Left lobe of liver (tissue), 2 donors: ENCODE measurements around the gene AVPI1. TPM values are rescaled to one million over a fixed set of nuclear protein-coding genes. Genes with fewer than 3 reads are reported as not detected.

Source experiments
- ATAC-seq: fragments of 200-7000 bp; cut with Tn5 transposase; one replicate; pipeline ENCODE4 v1.9.1; 2020; ENCODE audit warnings: mild to moderate bottlenecking, moderate library complexity
- DNase-seq: peaks from one replicate; pipeline ENCODE4 v3.0.0-alpha.2; 2020; ENCODE audit warnings: low spot score
- total RNA-seq: library from RNA; stranded (reverse); gene quantifications from one replicate; pipeline ENCODE4 v1.2.1, GENCODE V29; 2021
- donor health status: DM: no; HTN: no; CAD: no; lungs with moderate emphysema.
- donor health status: DM: no; HTN: yes; CAD: no.

Gene AVPI1
- 26.4 TPM for total RNA-seq

DNA sequence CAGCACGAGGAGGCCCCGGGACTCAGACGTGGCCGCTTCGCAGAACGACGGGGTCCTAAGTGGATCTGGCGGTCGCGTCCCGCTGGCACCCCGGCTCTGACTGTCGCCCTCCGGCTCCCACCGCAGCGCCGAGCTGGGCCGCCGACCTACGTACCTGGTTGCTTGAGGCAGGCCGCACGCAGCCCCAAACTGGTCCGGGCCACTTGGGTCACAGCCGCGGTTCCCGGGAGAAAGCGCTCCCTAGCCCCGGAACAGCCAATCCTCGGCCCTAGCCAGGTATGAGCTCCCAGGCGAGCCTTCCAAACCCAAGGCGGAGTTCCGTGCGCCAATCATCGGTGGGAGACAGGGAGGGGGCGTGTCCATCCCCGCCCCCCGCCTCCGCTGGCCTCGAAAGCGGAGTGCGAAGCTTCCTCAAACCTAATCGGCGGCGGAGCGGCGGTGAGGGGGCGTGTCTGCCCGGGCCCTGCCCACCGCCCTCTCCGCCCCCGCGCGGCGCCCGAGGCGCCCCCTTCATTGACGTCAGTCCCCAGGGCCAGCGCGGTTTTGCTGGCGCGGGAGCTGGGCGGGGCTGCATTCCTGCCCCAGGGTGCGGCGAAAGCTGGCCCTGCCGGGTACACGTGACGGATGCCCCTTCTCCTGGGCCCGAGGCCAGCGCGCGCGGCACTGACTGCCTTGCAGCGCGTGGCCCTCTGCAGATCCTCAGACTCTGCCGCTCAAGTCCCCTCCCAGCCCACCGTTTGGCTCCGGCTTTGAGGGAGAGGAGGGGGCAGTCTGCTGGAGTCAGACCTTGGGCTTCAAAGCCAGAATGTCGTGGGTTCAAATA lies at the start of gene AVPI1:
AVPI1 (minus strand) TSS at position 280 of the 823 bp plus-strand sequence. CDS start 7,336 bp downstream, outside the sequence.
- DNase-seq (peak; percentile 99), ATAC-seq (peak; percentile 81)

GRCh38 chr10:97736403-97736901 lies 49.4 kb upstream of the AVPI1 start:
- peak; percentile 25 for ATAC-seq
- DNase-seq = no peak

GRCh38 chr10:97734021-97734420 lies 47.0 kb upstream of the AVPI1 start:
- DNase-seq (no peak), ATAC-seq (no peak)

DNA sequence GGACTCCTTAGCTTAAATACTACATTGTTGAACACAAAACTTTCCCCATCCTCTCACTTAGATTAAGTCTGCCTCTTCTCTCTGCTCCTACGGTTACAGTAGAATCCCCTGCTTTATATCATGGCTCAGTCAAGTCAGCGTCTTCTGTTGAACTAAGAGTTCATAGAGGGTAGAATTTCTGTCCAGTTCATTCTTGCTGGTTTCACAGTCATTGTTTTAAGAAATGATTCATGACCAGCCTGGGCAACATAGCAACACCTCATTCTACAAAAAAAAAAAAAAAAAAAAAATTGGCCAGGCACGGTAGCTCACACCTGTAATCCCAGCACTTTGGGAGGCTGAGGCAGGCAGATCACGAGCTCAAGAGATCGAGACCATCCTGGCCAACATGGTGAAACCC lies 46.2 kb upstream of the AVPI1 start:
- ATAC-seq = no peak
- DNase-seq = no peak

- DNase-seq (no peak), ATAC-seq (no peak)
These were observed 45.0 kb upstream of the AVPI1 start for GRCh38 chr10:97732052-97732359.

- peak; percentile 64 for DNase-seq
- ATAC-seq = peak; percentile 89
These were observed 44.5 kb upstream of the AVPI1 start for GRCh38 chr10:97731346-97732051.

DNA sequence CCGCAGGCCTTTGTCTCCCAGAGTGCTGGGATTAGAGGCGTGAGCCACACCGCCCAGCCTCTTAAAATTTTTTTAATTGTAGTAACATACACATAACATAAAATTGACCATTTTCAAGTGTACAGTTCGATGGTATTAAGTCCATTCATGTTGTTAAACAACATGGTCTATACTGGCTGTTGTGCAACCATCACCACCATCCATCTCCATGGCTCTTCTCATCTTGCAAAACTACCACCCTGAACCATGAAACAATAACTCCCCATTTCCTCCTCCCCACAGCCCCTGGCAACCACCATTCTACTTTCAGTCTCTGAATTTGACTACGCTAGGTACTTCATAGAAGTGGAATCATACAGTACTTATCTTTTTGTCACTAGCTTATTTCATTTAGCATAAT lies 42.0 kb upstream of the AVPI1 start:
- ATAC-seq = no peak
- DNase-seq = no peak

DNA sequence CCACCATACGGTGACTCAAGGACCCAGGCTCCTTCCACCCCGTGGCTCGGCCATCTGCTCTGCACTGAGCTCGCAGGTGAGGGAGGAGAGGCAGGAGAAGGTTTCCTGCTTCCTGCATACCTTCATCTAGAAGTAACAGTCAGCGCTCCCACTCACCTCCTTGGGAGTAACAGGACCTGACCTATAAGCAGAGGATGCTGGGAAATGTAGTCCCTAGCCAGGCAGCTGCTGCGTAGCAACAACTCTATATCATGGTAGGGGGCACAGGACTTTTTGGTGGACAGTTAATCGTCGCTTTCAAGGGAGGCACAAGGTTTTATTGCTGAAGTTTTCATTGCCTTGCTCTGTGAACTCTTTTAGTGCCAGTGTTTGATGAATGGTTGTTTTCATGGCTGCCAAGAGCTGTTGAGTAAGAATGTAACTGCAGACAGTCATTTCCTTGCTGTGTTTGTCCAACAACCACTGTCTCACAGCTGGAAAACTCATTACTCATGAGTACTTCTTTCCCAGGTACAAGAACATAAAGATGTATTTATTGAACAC lies 39.7 kb upstream of the AVPI1 start:
- ATAC-seq (peak; percentile 72), DNase-seq (no peak)

- DNase-seq (peak; percentile 56), ATAC-seq (peak; percentile 69)
These were observed 37.4 kb upstream of the AVPI1 start for GRCh38 chr10:97724341-97724941.

DNA sequence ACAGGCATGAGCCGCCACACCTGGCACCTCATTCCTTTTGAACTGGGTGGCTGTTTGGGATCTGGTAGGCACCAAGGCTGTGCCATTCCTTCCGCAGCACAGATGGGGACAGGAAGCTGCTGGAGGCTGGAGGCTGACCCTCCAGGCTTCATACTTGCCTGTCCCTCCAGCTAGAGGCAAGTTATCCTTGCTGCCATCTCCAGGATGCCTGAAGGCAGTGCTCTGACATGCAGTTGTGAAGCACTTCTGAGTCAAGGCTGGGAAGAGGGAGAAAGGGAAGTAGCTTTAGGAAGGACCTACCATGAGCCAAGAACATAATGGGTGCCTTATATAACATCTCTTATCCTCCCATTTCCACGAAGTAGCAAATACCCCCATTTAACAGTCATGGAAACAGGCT lies 36.0 kb upstream of the AVPI1 start:
- no peak for ATAC-seq
- DNase-seq = no peak

- no peak for DNase-seq
- ATAC-seq = no peak
These were observed 35.1 kb upstream of the AVPI1 start for GRCh38 chr10:97721871-97722780.

- ATAC-seq (no peak), DNase-seq (no peak)
These were observed 32.6 kb upstream of the AVPI1 start for GRCh38 chr10:97719602-97720001.

DNA sequence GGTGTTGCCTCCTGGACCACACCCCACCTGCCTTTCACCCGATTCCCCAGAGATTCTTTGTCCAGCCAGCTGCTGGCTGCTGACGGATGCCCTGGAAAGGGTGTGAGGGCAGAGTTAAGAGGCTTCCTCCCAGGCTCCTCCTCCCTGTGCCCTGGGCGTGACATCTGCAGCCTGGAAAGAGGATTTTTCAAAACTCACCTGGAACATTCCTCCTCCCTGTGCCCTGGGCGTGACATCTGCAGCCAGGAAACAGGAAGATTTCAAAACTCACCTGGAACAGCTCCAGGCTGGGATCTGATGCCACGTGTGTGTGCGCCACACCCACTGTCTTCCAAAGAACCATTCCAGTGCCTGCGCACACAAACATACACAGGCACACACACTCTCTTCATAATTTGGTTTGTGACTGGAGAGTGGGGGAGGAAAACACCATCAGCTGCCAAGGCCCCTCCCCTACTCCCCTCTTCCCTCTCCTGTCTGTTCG lies 31.7 kb upstream of the AVPI1 start:
- ATAC-seq = peak; percentile 89

DNA sequence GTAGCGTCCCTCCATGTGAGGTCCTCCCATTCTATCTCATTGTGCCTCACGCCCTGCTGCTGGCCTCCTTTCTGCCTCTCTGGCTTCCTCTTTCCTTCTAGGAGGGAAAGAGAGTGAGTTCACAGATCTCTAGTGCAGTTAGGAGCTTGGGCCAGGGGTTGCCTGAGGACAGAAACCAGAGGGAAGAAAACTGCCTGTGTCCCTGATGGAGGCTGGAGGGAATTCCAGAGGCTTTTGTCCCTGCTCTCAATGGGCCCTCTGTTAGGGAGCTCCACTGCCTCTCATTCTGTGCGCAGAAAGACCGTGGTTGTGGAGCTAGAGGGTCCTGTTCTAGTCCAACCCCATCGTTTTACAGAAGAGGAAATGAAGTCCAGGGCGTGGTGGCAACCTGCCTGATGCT lies 31.1 kb upstream of the AVPI1 start:
- DNase-seq = no peak
- no peak for ATAC-seq

More for the DNA sequence above, 31.7 kb upstream of the AVPI1 start:
- DNase-seq = peak; percentile 94

- ATAC-seq (no peak), DNase-seq (no peak)
These were observed 30.6 kb upstream of the AVPI1 start for GRCh38 chr10:97717627-97718026.

DNA sequence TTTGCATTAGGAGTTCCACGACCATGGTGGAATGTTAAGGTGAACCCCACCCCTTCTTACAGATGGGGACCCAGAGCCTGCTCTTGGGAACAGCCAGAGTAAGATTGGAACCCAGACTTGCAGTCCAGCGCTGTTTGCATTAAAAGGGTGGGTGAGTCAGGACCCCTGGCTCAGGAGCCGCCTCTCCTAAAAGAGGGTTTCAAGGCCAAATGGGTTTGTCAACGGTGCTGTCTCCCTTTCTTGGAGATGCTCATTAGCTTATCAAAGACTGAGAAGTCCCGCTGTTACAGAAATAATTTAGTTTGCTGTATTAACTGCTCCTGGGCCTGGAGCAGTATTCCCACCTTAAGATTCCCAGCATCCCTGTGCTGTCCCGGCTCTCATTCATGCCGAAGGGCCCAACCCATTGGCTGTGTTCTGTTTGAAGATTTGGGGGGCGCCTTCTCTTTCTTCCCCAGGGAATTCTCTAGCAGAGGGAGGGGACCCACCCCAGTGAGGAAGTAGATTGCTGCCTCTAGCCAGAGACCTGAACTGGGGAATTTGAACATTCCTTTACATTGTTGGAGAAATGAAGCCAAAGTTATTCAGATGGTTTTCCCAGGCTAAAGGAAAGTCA lies 28.3 kb upstream of the AVPI1 start:
- ATAC-seq = no peak
- no peak for DNase-seq

GRCh38 chr10:97714401-97715258 lies 27.6 kb upstream of the AVPI1 start:
- DNase-seq (no peak), ATAC-seq (peak; percentile 15)

DNA sequence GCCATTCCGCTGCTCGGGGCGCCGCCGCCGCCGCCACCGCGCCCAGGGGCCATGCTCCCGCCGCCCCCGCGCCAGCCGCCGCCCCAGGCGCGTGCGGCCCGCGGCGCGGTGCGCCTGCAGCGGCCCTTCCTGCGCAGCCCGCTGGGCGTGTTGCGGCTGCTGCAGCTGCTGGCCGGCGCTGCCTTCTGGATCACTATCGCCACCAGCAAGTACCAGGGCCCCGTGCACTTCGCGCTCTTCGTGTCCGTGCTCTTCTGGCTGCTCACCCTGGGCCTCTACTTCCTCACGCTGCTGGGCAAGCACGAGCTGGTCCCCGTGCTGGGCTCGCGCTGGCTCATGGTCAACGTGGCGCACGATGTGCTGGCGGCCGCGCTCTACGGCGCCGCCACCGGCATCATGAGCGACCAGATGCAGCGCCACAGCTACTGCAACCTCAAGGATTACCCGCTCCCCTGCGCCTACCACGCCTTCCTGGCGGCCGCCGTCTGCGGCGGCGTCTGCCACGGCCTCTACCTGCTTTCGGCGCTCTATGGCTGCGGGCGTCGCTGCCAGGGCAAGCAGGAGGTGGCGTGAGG lies 26.9 kb upstream of the AVPI1 start:
- DNase-seq (peak; percentile 80), ATAC-seq (peak; percentile 76)
